Stimulated activated CD4-positive, alpha-beta T cell treated with anti-CD3 and anti-CD28 coated beads, Interleukin-1b, Interleukin-23, amount 100 ng/mL, for 1 hour (primary cell): ENCODE measurements around the gene DCAKD.

Experiments
- DNase-seq, 2 donors: peaks; one replicate each; pipeline ENCODE4 v3.0.0-alpha.2; 2020; ENCODE audit warnings: low read depth in 2 of 2

Gene DCAKD

GRCh38 chr17:45004388-45004787, 47.0 kb downstream of the DCAKD start:
- DNase-seq, result no peak

GRCh38 chr17:45003877-45004276, 47.6 kb downstream of the DCAKD start:
- DNase-seq, result no peak

DNA sequence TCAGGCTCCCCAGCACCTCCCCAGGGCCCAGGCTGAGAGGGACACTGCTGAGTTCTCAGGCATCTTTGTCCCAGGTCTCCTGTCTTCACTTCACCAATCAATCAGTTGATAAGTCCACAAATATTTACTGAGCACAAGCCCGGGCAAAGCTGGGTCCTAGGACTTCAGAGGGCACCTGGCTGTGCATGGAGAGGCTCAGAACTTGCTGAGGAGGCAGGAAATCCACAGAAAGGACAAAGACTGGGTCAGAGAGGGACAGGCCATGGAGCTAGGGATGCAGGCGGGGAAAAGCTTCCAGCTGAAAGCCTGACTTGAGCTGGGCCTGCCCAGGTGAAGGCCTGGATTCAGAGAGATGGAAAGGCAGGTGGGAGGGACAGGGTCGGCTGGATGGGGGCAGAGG, 50.1 kb downstream of the DCAKD start:
- DNase-seq, result no peak

DNA sequence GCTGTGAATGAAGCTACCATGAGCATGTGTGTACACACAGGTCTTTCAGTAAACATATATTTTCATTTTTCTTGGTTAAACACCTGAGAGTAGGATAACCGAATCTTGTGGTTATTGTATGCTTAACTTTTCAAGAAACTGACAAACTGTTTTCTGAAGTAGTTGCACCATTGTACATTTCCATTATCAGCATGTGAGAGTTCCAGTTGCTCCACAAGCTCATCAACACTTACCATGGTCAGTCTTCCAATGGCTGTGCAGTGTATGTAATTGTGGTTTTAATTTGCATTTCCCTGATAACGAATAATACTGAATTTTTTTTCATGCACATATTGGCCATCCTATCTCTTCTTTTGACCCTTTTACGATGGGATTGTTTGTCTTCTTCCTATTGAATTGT, 52.0 kb downstream of the DCAKD start:
- DNase-seq, result no peak

DNA sequence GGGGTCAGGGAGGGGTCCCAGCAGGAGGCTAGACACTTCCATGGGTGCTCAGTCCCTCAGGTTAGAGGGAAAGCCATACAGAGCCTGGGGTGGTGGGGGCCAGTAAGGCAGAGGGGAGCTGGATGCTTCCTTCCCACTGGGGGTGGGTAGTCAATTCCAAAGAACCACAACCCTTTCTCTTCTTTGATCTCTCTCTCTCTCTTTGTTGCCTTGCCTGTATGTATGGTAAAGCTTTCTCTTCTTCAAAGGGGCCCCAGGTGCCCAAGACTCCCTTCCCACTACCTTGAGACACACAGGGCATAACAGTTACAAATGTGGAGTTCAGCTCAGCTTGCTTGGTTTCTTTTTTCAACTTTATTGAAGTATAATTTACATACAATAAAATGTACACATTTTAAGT, 52.8 kb downstream of the DCAKD start:
- DNase-seq, result no peak

- DNase-seq, result no peak
Observed at GRCh38 chr17:44997733-44998520, 53.5 kb downstream of the DCAKD start.

DNA sequence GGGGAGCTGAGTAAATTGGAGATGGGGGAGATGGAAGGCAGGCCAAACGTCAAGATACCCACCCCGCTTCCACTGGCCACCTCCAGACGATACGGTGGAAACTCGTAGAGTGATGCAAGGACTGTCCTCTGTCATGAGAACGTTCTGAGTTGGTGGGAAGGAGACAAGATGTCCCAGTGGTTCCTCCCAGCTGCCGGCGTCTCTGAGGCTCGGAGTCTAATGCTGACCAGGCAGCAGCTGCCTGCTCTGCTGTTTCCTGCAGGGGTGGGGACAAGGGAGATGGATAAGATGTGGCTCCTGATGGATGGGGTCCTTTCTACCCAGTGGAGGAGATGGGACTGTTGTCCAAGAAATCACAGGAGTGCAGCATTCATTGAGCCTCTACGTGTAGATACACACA, 55.1 kb downstream of the DCAKD start:
- DNase-seq, result no peak

DNA sequence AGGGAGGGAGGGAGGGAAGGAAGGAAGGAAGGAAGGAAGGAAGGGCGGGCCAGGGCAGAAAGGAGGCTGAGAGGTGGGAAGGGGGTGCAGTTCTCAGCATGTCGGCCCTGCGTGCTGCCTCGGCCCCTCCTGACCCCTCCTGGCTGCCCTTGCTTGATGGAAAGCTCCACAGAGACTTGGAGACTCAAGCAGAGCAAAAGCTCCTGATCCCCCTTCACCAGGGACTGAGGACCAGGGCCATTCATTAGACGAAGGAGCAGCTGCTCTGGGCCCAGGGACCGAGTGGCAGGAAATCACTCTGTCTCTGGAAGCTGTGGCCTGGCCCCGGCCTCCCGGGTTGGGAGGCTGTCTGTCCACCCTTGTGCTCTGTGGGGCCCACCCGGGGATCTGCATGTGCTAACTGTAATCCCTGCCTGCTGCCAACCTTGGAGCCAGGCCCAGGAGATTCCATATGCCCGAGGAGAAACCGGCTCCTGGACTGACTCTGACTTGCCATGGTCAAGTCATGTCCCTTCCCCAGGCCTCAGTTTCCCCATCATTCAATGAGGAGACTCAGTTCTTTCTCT, 55.9 kb downstream of the DCAKD start:
- DNase-seq, result no peak

DNA sequence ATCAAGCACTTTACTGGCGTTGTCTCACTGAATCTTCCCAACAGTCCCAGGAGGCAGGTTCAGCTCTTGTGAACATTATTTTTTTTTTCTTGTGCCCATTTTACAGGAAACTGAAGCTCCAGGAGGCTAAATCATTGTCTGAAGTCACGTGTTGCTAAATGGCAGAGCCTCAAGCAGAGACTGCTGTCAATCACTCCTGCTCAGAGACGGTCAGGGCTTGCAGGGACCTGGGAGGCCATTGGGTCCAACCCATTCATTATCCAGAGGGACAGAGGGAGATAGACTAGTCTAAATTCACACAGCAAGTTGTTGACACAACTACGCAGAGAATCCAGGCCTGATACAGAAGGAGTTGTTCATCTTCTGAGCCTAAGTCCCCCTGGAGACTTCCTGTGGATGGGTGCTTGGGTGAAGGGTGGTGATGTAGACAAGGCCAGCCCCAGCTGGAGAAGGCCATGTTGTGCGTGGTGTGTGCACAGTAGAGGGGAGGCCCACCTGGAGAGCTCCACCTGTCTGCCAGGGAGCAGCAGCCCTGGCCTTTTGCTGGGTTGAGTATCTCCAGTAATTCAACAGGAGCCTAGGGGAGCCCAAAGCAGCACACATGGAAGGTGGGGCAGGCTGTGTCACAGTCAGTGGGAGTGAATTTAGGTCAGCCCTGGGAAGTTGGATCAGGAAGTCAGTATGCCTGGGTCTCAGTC, 59.0 kb downstream of the DCAKD start:
- DNase-seq, result no peak

- DNase-seq, result no peak
Observed at GRCh38 chr17:44990994-44991393, 60.4 kb downstream of the DCAKD start.

- DNase-seq, result no peak
Observed at GRCh38 chr17:44989552-44990138, 61.8 kb downstream of the DCAKD start.

GRCh38 chr17:44988044-44988942, 63.1 kb downstream of the DCAKD start:
- DNase-seq, result no peak

- DNase-seq, result no peak
Observed at GRCh38 chr17:44983563-44983962, 67.9 kb downstream of the DCAKD start.

DNA sequence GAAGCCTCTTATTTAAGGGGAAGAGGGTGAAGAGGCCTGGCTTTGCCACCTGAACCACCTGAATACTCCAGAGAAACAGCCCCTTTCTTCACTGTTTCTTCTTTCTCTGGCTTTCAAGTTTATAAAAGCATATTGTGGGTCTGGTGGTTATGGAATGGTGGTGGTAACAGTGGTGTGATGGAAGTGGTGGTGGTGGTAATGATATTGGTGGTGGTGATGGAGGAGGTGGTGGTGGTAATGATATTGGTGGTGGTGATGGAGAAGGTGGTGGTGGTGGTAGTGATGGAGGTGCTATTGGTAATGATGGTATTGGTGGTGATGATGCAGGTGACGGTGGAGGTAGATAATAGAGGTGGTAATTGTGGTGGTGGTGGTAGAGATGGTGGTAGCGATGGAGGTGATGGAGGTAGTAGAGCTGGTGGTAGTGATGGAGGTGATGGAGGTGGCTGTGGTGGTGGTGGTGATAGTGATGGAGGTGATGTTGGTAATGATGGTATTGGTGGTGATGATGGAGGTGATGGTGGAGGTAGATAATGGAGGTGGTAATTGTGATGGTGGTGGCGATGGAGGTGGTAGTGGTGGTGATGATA, 69.2 kb downstream of the DCAKD start:
- DNase-seq, result no peak

DNA sequence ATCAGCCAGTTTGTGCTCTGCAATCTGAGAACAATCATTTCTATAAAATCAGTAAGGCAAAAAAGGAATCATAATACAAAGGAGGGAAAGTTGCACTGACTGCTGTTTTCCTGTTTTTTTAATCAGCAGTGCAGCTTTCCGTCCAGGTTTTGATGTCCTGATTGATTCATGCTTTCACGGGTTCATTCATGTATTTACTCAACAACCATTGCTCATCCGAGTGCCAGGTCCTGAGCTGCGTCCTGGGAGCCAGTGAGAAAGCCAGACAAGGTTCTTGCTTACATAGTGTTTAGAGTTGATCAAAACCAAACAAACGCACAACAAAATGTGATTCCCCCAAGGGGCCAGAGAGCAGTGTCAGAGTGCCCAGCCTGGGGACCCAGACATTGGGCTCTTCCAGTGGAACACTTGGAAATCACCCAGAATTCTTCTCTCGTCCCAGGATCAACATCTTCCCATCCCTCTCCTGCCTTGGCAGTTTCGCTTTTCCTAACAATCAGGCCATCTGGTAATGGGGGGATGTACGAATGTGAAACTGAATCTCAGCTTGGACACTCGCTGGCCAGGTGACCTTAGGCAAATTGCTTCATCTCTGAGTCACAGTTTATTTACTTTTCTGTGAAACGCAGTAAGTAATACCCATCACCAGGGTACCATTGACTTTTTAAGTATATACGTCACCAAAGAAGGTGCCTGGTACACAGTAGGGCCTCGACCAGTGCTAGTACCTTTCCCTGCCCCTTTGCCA, 70.0 kb downstream of the DCAKD start:
- no peak for DNase-seq

GRCh38 chr17:44979426-44979995, 71.9 kb downstream of the DCAKD start:
- no peak for DNase-seq

DNA sequence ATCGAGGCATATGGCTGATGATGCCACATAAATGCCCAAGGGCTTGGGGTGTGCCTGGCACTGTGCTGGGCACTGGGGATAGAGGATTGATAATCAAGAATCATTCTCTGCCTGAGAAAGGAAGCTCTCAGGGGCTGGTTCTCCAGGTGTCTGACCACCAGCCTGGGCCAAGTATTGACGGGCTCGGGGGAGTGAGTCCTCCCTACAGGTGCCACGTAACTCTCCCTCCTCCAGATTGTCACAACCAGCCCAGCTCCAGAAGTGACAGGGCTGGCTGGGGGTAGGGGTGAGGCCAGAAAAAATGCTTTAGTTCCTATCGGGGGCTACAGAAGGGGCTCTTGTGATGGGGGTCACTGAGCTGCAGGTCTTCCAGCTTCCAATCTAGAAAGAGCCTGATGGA, 72.6 kb downstream of the DCAKD start:
- DNase-seq, result no peak

DNA sequence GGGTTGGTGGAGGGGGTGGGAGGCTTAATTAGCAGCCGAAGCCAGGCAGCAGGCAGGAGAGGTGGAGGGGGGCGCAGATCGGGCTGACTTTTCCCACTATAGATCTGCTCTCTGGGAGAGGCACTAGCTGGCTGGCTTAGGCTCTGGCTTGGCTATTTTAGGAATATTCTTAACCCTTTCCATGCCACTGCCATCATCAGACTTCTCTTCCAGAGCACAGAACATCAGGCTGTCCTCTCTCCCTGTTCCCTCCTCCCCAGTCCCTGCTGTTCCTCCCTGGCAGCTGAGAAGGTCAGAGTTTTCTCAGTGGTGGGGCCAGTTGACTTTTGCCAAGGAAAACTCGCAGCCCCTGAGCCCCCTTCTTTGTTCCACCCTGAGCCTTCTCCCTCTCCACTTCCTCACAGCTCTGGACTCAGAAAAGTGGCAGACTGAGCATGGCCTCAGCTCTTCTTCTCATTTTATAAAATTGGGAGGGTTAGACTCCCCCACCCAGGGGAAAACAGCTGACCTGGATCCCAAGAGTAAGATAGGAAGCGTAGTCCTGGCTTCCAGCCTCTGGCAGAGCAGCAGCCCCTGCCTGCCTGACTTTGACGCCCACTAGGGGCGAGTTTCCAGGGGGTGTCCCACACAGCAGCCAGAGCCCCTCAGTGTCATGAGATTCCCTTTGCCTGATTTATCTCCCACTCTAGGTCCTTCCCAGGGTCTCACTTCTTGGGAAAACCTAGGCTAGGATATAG, 73.5 kb downstream of the DCAKD start:
- no peak for DNase-seq

DNA sequence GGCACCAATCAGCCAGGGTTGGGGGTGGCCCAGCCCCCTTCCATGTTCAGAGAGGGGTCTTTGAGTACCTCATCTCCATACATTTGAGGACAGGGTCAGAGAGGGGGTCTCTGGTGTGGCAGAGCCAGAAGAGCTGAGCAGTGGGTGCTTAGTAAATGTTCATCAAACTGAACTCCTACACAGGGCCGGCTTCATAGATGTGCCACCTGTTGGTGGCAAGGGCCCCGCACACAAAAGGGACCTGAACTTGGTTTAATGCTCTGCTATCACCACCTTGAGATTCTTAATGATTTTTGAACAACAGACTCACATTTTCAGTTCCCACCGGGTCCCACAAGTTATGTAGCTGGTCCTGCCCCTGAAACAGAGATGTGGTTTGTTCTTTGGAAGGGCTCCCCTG, 74.4 kb downstream of the DCAKD start:
- no peak for DNase-seq

DNA sequence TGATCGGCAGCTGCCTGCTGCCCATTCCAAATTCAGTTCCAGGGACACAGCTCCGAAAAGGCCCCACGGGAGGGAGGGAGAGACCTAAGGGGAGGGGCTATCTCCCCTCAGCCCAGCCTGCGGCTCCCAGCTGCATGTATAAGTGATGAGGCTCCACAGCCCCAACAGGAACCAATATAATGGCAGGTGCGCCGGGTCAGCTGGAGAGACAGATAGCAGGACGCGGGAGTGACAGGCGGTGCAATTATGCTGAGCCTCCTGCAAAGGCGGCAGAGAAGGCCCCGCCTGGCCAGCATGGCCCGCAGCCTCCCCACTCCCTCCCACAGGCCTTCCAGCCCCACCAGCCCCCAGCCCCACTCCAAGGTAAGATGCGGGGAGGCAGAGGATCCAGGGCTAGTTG, 75.2 kb downstream of the DCAKD start:
- DNase-seq, result no peak
